Transverse colon (tissue), 4 donors: ENCODE data around the gene UMAD1. TPM values are rescaled to one million over a fixed set of nuclear protein-coding genes. Genes with fewer than 3 reads are reported as not detected.

Experiments
- DNase-seq: peaks from one replicate; pipeline ENCODE4 v3.0.0-alpha.2; 2019
- H3K27ac ChIP-seq, 4 donors: fragments of 200-600 bp; sonication (generic); 2 replicates each; pipeline ENCODE4 v1.5.1; 2016 to 2018; ENCODE audit warnings: inconsistent platforms in 4 of 4
- H3K27me3 ChIP-seq: fragments of 200-600 bp; sonication (generic); 2 replicates; pipeline ENCODE4 v1.5.1; 2017; ENCODE audit warnings: inconsistent platforms
- H3K36me3 ChIP-seq, 4 donors: fragments of 200-600 bp; sonication (generic); 2 replicates each; pipeline ENCODE4 v1.5.1; 2017 to 2019; ENCODE audit warnings: inconsistent platforms in 4 of 4
- H3K4me1 ChIP-seq, 4 donors: fragments of 200-600 bp; sonication (generic); 2 replicates each; pipeline ENCODE4 v1.5.1; 2017 to 2020; ENCODE audit warnings: inconsistent platforms in 4 of 4
- H3K4me3 ChIP-seq, 4 donors: fragments of 200-600 bp; sonication (generic); 1 replicate in 1 of 4; 2 replicates in 3 of 4; pipeline versions ENCODE4 v1.5.1 to v1.6.1; 2017 to 2019; ENCODE audit warnings: inconsistent platforms in 4 of 4
- H3K9me3 ChIP-seq, 2 donors: fragments of 200-600 bp; sonication (generic); 2 replicates each; pipeline ENCODE4 v1.5.1; 2017 to 2019; ENCODE audit warnings: inconsistent platforms in 2 of 2
- EP300 ChIP-seq: sonication (generic); formaldehyde crosslinking; IDR thresholded peaks from one replicate; pipeline ENCODE4 v1.6.1; 2017; ENCODE audit warnings: antibody characterized with exemption, low read depth
- POLR2A ChIP-seq: fragments of 450-650 bp; IDR thresholded peaks from one replicate; pipeline ENCODE4 v1.6.1; 2016; ENCODE audit warnings: antibody characterized with exemption, mild to moderate bottlenecking, moderate library complexity
- POLR2AphosphoS5 ChIP-seq, 3 donors: sonication (generic); formaldehyde crosslinking; IDR thresholded peaks; one replicate each; pipeline ENCODE4 v1.6.1; 2016; ENCODE audit warnings: antibody characterized with exemption in 3 of 3
- WGBS, 2 donors: methylation state at CpG; one replicate each; pipeline ENCODE4 v1.1.5; 2018; ENCODE audit warnings: low coverage in 1 of 2; 5-methylcytosine and 5-hydroxymethylcytosine counted together
- in situ Hi-C, 4 donors: fragments of 200-750 bp; cut with MboI; loops; one replicate each; pipeline versions ENCODE4 v1.15.0 to v1.15.1; 2017; ENCODE audit warnings: low sequenced_read_pairs in 3 of 4, low pct_ligation_motif_present in 1 of 4, low pct_unique_long_range_greater_than_20kb in 1 of 4
- intact Hi-C: fragments of 100-400 bp; cut with DNase I; formaldehyde crosslinking; loops from one replicate; pipeline ENCODE4 v1.15.1; 2023; ENCODE audit warnings: low total_unique reads
- total RNA-seq, 4 donors: library from RNA; depleted of rRNA; stranded (reverse); fragments of >200 nt; gene quantifications; one replicate each; pipeline ENCODE4 v1.1.0, GENCODE V29; 2016
- TF ChIP-seq, protein P1 (sequence below), 5 experiments: fragments of 200-600 bp in 3 of 5; fragments of 450-650 bp in 2 of 5; sonication (generic) in 3 of 5; IDR thresholded peaks; 1 replicate in 2 of 5; 2 replicates in 3 of 5; pipeline ENCODE4 v1.5.1; 2016 to 2017; ENCODE audit warnings: antibody characterized with exemption in 5 of 5, inconsistent platforms in 3 of 5, mild to moderate bottlenecking in 2 of 5, moderate library complexity in 1 of 5

Gene UMAD1
- total RNA-seq, 4 donors from 2014 or later = 0.40 to 21.3 (median 14.6) TPM

DNA sequence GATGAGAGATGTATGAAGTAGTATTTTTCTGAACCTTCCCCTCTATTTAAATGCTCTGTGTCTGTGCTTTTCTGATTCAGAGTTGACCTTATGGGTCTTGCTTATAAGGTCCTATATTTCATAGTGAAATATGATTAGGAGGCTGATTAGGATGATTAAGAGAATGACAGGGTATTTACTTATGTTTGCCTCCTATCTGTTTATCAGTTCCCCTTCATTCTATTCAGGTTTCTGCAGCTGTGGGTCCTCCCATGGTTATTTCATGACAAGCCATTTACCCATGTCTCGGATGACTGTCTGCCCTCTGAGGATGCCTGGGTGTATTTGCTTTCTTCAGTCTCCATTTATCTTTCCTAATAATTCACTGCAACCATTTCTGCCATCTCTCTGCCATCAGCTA is 61.0 kb downstream of the UMAD1 start:
- 90 to 96% methylated on average over 1 of the region's 1 CpG for WGBS, 2 donors
- Histone ChIP-seq H3K4me1 (peaks cover 0 to 25% (median 8%) of the 10 kb centered on the region in 4 donors), H3K4me3 (no peak overlapping the region), H3K36me3 (no peaks in the 10 kb centered on the region), H3K27me3 (no peaks in the 10 kb centered on the region), H3K27ac (no peak overlapping the region), H3K9me3 (no peaks in the 10 kb centered on the region)
- intact Hi-C loops (no loop called here), in situ Hi-C loops (no loop called here)
- TF ChIP-seq POLR2AphosphoS5 (IDR thresholded peaks at IDR 0.05) (no peak), POLR2A (no peak), EP300 (no peak)
- TF ChIP-seq, protein P1, sequence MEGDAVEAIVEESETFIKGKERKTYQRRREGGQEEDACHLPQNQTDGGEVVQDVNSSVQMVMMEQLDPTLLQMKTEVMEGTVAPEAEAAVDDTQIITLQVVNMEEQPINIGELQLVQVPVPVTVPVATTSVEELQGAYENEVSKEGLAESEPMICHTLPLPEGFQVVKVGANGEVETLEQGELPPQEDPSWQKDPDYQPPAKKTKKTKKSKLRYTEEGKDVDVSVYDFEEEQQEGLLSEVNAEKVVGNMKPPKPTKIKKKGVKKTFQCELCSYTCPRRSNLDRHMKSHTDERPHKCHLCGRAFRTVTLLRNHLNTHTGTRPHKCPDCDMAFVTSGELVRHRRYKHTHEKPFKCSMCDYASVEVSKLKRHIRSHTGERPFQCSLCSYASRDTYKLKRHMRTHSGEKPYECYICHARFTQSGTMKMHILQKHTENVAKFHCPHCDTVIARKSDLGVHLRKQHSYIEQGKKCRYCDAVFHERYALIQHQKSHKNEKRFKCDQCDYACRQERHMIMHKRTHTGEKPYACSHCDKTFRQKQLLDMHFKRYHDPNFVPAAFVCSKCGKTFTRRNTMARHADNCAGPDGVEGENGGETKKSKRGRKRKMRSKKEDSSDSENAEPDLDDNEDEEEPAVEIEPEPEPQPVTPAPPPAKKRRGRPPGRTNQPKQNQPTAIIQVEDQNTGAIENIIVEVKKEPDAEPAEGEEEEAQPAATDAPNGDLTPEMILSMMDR (IDR thresholded peaks at IDR 0.05) = no peak
- no peak for DNase-seq

DNA sequence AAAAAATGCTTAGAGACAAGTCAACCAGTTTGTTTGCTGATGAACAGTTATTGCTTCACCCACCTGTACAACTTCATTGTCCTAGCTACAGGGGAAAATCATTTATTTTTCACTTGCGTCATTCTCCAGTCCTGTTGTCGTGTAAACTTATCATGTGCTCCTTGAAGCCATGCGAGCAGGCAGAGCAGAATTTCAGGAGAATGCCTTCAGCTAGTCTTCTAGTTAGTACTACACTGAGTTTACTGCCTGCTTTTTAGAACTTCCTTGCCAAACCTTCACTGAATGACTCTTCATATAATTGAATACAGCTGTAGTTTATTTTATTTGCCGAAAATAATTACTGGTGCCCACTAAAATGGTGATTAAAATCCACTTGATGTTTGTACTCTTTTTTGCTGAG is 62.3 kb downstream of the UMAD1 start:
- Histone ChIP-seq H3K4me3 (no peak overlapping the region), H3K27ac (no peak overlapping the region), H3K27me3 (no peaks in the 10 kb centered on the region), H3K9me3 (no peaks in the 10 kb centered on the region), H3K36me3 (no peaks in the 10 kb centered on the region), H3K4me1 (peaks cover 0 to 24% (median 5%) of the 10 kb centered on the region in 4 donors)
- DNase-seq = no peak
- intact Hi-C loops = no loop called here
- TF ChIP-seq, protein P1 (IDR thresholded peaks at IDR 0.05) = no peak
- TF ChIP-seq EP300 (no peak), POLR2A (no peak), POLR2AphosphoS5 (IDR thresholded peaks at IDR 0.05) (no peak)
- in situ Hi-C loops = no loop called here
- WGBS, 2 donors = 61 to 68% methylated on average over 4 of the region's 4 CpGs

DNA sequence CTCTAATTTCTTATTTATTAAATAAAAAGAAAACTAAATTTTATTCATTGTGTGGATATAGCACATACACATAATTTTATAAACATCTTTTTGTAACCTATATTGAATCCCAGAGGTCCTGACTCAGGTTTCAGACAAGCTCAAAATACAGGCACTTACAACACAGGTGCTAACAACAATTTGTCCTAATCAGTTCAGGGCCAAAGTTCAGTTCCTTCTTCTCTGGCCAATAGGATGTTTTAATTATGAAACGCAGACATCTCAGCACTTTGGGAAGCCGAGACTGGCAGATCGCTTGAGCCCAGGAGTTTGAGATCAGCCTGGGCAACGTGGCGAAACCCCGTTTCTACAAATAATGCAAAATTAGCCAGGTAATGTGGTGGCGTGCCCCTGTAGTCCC is 62.9 kb downstream of the UMAD1 start:
- H3K27ac ChIP-seq = no peak overlapping the region
- intact Hi-C loops = no loop called here

DNA sequence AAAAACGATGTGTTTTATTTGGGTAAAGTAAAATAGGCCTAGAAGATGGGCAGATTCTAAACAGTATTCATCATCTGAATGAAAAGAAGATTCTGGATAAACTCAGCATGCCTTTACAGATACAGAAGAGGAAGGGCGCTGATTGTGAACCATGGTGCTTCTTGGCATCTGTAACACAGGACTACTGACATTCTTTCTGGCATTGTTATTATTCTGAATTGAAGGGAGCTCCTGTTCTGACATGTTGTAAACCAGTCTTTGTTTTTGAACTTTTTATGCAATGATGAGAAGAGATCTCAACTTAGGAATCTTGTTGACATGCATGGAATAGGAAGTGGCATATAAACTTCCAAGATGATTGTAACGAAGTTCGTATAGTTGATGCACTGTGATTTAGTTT is 64.3 kb downstream of the UMAD1 start:
- intact Hi-C loops = no loop called here
- Histone ChIP-seq H3K36me3 (no peaks in the 10 kb centered on the region), H3K27me3 (no peaks in the 10 kb centered on the region), H3K27ac (no peak overlapping the region), H3K4me1 (peaks cover 0 to 18% (median 4%) of the 10 kb centered on the region in 4 donors), H3K4me3 (no peak overlapping the region), H3K9me3 (no peaks in the 10 kb centered on the region)
- TF ChIP-seq, protein P1 (IDR thresholded peaks at IDR 0.05) = no peak
- TF ChIP-seq EP300 = no peak
- no peak for TF ChIP-seq POLR2AphosphoS5 (IDR thresholded peaks at IDR 0.05)
- TF ChIP-seq POLR2A = no peak
- in situ Hi-C loops = no loop called here
- no peak for DNase-seq
- 87 to 93% methylated on average over 4 of the region's 4 CpGs for WGBS, 2 donors

More for the DNA sequence above, 62.9 kb downstream of the UMAD1 start:
- peaks cover 0 to 25% (median 5%) of the 10 kb centered on the region in 4 donors for H3K4me1 ChIP-seq
- H3K4me3 ChIP-seq = no peak overlapping the region
- in situ Hi-C loops = no loop called here
- no peaks in the 10 kb centered on the region for H3K27me3 ChIP-seq
- no peak for TF ChIP-seq POLR2AphosphoS5 (IDR thresholded peaks at IDR 0.05)
- TF ChIP-seq, protein P1 (IDR thresholded peaks at IDR 0.05) = no peak
- TF ChIP-seq EP300 = no peak
- no peak for TF ChIP-seq POLR2A
- no peaks in the 10 kb centered on the region for H3K9me3 ChIP-seq
- 80 to 86% methylated on average over 4 to 7 of the region's 7 CpGs for WGBS, 2 donors
- no peaks in the 10 kb centered on the region for H3K36me3 ChIP-seq
- DNase-seq = no peak
